GM19395 (cell line): ENCODE results near the gene SPZ1.
"Not testable (repeated sequence)": the region's sequence is repeated elsewhere in the genome, so short reads cannot be mapped to it uniquely, and the experiment has no call there.

Experiments used
- ATAC-seq: cut with Tn5 transposase; IDR thresholded peaks from one replicate; pipeline ENCODE4 v1.9.1; 2021; ENCODE audit warnings: mild to moderate bottlenecking, moderate library complexity; ENCODE audit not compliant: unreplicated experiment

Gene SPZ1

DNA sequence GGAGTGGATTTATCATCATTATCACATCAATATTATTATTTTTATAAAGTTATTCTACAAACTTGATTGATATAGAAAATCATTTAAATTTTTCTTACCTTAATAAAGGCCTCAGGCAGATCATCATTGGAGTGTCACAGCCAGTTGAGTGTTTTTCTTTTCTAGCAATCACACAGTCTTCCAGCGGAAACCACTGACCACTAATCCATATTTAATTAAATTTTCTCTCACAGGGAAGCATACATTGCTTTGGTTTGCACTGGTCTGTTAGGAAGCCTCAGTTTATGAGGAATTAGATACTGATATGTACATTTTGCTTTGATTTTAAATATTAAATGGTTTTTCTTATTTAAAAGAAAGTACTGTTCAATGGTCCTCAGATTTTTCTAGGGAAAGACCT lies 6.7 kb downstream of the SPZ1 start:
- ATAC-seq, result no peak

DNA sequence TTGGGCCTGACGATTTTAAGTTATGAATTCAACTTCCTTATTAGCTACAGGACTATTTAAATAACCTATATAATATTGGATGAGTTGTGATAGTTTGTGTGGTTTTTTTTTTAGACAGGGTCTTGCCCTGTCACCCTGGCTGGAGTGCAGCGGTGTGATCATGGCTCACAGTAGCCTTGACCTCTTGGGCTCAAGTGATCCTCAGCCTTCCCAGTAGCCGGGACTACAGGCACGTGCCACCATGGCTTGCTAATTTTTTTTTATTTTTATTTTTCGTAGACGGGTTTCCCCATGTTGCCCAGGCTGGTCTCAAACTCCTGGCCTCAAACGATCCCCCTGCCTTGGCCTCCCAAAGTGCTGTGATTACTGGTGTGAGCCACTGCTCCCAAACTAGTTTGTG lies 17.6 kb downstream of the SPZ1 start:
- no peak for ATAC-seq

DNA sequence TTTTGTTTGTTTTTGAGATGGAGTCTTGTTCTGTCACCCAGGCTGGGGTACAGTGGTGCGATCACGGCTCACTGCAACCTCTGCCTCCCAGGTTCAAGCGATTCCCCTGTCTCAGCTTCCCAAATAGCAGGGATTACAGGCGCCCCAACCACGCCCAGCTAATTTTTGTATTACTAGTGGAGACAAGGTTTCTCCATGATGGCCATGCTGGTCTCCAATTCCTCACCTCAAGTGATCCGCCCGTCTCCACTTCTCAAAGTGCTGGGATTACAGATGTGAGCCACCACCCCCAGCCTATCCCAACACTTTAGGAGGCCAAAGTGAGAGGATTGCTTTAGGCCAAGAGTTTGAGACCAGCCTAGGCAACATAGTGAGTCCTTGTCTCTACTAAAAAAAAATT lies 19.3 kb downstream of the SPZ1 start:
- ATAC-seq, result no peak

DNA sequence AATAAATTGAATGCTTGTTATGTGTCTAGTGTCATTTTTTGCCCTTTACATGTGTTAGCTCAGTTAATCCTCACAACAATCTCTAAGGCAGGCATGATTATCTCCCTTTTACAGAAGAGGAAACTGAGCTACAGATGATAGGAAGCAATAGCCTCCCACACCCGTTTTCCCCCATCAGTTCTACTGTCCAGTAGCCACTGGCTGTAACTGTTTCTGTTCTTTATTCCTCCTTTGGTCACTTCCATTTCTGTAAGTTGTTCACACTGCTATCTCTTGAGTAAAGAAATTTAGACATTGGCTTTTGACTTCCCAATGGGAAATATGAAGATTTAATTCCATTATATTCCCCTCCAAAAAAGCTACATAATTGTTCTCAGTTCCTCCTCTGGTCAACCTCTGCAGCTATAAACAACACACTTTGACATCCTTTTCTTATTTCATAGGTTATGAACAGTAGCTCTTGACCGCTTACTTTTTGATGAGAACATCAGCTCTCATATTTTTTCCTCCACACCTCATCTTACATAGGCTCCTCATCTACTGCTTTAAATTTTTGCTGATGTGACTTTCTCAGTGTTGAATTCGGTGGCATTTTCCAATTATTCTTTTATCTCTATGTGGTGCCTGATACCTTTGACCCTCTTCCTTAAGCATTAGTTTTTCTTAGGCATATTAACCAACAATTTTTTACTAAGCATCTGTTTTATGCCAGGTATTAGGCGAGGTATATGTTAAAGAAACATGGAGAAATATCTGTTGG lies 21.4 kb downstream of the SPZ1 start:
- ATAC-seq, result no peak

GRCh38 chr5:80343067-80343466 lies 23.3 kb downstream of the SPZ1 start:
- ATAC-seq, result no peak

GRCh38 chr5:80346055-80346454 lies 26.3 kb downstream of the SPZ1 start:
- no peak for ATAC-seq

DNA sequence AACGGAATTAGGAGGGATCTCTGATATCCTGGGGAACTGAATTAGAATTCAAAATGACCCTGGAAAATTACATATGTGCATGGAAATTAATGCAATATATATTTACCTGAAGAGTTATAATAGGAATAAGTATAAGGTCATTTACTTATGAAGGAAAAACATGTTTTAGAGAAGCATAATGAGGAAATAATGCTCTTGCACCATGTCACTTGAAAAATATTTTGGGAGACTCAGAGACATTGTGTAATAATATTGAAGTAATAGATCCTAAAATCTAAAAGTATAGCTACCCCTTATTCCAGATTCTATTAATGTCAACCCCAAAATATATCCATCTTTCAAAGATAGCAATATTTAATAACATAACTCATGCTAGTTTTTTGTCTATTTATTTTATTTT lies 28.4 kb downstream of the SPZ1 start:
- ATAC-seq, result no peak

DNA sequence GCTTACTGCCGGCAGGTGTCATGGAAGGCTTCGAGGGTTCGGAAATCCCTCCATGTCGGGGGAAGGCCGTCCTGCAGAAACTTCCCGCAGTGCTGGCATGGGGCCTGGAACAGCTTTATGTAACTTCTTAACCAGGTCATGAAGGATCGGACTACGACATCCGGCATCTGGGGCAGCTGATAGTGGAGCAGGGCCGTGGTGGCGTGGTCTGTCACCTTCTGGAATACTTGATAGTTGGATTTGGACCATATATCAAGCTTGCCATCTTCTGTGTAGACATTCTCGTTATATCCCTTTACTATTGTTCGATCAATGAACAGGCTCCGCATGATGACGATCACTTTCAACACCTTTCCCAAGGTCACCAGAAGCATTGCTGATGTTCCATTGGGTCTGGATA lies 31.2 kb downstream of the SPZ1 start:
- not testable (repeated sequence) for ATAC-seq

DNA sequence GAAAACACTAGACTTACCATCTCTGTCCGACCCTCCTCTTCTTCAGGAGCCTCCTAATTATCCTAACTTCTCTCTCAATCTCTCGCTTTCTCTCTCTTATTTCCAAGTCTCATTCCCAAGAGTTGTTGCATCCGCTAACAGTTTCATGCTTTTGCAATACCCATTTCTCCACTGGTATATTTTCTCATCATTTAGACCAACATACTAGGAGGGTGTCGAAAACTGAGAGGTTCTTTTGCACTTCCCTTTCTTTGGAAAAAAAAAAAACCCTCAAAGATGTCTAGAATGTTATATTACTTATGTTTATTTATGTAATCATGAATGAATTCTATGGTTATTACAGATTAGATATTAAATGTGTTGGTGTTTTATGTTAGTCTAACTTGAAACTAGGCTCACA lies 35.9 kb downstream of the SPZ1 start:
- ATAC-seq, result no peak

DNA sequence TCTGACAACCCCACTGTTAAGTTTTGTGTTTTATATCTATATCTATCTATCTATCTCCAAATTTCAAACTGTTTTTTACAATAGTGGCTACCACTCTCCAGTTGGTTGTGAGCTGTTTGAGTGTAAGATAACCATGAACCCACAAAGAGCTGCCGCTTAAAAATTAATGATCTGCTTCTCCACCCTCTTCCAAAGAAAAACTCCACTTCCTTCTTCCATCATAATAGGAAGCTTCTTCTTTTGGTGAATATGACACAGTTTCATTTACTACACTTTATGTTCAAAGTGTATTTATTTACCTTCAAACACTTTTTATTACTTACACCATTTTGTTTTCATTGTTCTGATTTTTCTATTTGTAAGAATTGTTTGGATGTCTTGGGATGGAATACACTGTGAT lies 37.9 kb downstream of the SPZ1 start:
- ATAC-seq, result no peak

DNA sequence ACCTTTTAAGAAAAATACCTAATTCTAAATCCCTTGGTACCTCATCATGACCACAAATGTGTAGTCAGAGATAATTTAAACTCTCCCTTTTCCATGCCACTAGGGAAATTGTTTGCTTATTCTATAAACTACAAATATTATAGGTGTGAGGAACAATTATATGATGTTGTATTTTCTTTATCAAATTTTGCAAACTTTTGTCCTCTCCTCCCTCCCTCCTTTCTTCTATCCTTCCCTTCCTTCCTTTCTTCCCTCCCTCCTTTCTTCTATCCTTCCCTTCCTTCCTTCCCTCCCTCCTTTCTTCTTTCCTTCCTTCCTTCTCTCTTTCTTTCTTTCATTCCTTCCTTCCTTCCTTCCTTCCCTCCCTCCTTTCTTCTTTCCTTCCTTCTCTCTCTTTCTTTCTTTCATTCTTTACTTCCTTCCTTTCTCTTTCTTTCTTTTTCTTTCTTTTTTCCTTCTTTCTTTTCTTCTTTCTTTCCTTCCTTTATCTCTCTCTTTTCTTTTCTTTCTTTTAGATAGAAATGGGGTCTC lies 41.2 kb downstream of the SPZ1 start:
- no peak for ATAC-seq

- no peak for ATAC-seq
Measured at GRCh38 chr5:80364892-80365291, 45.1 kb downstream of the SPZ1 start.

DNA sequence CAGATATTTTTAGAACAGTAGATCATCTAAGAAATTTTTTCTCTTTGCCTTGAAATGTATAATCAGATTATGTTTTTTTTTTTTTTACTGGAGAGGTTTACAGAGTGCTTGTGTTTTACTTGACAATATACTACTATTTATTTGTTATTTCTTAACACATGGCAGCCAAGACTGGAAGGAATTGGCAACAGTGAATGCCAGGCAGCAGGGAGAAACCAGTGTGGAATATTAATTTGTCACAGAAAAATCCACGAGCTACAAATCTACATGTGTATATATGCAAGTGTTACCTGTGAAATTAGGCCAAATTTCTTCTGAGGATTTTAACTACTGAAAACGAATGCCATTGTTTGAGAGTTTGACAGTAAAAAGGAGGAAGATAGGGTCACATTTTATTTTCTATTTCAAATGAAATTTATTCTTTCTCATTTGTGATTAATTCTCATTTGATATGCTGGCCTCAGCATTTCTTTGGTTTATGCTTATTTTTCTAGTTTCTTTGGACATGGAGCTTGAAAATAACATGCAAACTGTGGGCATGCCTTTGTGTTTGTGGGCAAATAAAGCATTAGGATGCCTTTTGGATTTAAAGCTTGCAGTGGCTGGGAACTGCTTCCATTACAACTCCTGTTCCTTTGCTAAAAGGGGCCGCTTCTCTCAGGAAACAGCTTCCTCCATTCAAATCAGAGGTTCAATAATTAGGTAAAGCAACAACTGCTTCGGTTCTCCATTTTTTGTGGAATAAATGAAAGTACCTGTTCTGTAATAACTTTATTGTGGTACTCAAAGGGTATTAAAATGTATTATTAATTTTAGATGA lies 49.1 kb downstream of the SPZ1 start:
- no peak for ATAC-seq

- ATAC-seq, result no peak
Measured at GRCh38 chr5:80369521-80369920, 49.7 kb downstream of the SPZ1 start.

DNA sequence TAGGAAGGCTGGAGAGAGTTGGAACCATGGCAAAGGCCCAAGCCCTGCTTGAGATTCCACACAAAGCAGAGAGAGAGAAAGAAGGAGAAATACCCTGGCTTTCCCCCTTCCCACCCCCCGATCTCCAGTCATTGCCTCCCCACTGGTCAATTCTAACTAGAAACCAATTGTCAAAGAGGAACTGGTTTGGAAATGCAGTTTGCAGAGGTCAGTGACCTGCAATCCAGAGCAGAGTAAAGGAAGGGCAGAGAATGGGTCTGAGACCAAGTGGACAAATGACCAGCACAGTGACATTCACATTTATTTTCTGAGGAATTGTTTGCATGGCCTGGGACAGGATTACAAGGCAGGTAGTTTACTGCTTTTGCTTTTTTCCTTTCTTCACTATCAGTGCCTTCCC lies 50.6 kb downstream of the SPZ1 start:
- ATAC-seq, result no peak
